GM18873 (cell line): ENCODE results near the gene KCNMA1.

Experiments used
- ATAC-seq: cut with Tn5 transposase; IDR thresholded peaks from one replicate; pipeline ENCODE4 v1.9.1; 2021; ENCODE audit warnings: mild to moderate bottlenecking, moderate library complexity, moderate number of reproducible peaks; ENCODE audit not compliant: unreplicated experiment, low FRiP score

KCNMA1 gene

GRCh38 chr10:77240041-77240652, 397.5 kb downstream of the KCNMA1 start:
- ATAC-seq, result no peak

GRCh38 chr10:77237120-77237519, 400.5 kb downstream of the KCNMA1 start:
- no peak for ATAC-seq

- no peak for ATAC-seq
Observed at GRCh38 chr10:77236700-77237099, 400.9 kb downstream of the KCNMA1 start.

- ATAC-seq, result no peak
Observed at GRCh38 chr10:77236029-77236428, 401.6 kb downstream of the KCNMA1 start.

GRCh38 chr10:77234599-77234998, 403.0 kb downstream of the KCNMA1 start:
- ATAC-seq, result no peak

GRCh38 chr10:77233466-77233865, 404.1 kb downstream of the KCNMA1 start:
- no peak for ATAC-seq

GRCh38 chr10:77231884-77232610, 405.6 kb downstream of the KCNMA1 start:
- ATAC-seq, result no peak

GRCh38 chr10:77231375-77231774, 406.2 kb downstream of the KCNMA1 start:
- ATAC-seq, result no peak

GRCh38 chr10:77230194-77230593, 407.4 kb downstream of the KCNMA1 start:
- ATAC-seq, result no peak

GRCh38 chr10:77229704-77230103, 407.9 kb downstream of the KCNMA1 start:
- no peak for ATAC-seq

GRCh38 chr10:77228559-77228958, 409.0 kb downstream of the KCNMA1 start:
- ATAC-seq, result no peak

- no peak for ATAC-seq
Observed at GRCh38 chr10:77226853-77227565, 410.6 kb downstream of the KCNMA1 start.

GRCh38 chr10:77226452-77226851, 411.2 kb downstream of the KCNMA1 start:
- ATAC-seq, result no peak

- no peak for ATAC-seq
Observed at GRCh38 chr10:77226020-77226419, 411.6 kb downstream of the KCNMA1 start.

GRCh38 chr10:77223526-77224460, 413.8 kb downstream of the KCNMA1 start:
- no peak for ATAC-seq

GRCh38 chr10:77220150-77220549, 417.5 kb downstream of the KCNMA1 start:
- ATAC-seq, result no peak

- ATAC-seq, result no peak
Observed at GRCh38 chr10:77219046-77219445, 418.6 kb downstream of the KCNMA1 start.

- ATAC-seq, result no peak
Observed at GRCh38 chr10:77214799-77215198, 422.8 kb downstream of the KCNMA1 start.

- ATAC-seq, result no peak
Observed at GRCh38 chr10:77212632-77213031, 425.0 kb downstream of the KCNMA1 start.

- no peak for ATAC-seq
Observed at GRCh38 chr10:77210645-77211044, 427.0 kb downstream of the KCNMA1 start.
